ENCODE data around the gene CSMD2.

CSMD2 gene

DNA sequence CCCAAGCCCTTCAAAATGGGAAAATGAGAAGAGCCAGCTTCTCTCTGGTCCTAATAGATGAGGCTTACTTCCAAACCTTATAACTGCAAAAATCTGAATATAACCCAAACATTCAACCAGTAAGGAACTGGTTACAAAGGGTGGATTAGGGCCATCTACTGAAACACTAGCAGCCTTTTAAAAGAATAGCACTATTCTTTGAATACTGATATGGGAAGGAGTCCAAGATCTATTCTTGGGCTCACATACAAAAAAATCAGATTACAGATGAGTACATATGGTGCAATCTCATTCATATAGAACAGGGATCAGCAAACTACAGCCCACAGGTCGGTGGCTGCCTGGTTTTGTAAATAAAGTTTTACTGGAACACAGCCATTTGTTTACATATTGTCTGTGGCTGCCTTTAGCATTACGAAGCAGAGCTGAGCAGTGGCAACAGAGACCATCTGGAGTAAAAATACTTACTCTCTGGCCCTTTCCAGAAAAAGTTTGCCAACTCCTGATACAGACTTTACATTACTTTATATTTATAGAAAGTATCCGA lies 524.8 kb downstream of the CSMD2 start:
- no peak for DNase-seq (ENCODE audit: low read depth in 2 of 2)

GRCh38 chr1:33637846-33638440 lies 527.1 kb downstream of the CSMD2 start:
- DNase-seq (ENCODE audit: low read depth in 2 of 2), result no peak

- DNase-seq (ENCODE audit: low read depth in 2 of 2), result no peak
Observed at GRCh38 chr1:33636209-33636608, 528.8 kb downstream of the CSMD2 start.

DNA sequence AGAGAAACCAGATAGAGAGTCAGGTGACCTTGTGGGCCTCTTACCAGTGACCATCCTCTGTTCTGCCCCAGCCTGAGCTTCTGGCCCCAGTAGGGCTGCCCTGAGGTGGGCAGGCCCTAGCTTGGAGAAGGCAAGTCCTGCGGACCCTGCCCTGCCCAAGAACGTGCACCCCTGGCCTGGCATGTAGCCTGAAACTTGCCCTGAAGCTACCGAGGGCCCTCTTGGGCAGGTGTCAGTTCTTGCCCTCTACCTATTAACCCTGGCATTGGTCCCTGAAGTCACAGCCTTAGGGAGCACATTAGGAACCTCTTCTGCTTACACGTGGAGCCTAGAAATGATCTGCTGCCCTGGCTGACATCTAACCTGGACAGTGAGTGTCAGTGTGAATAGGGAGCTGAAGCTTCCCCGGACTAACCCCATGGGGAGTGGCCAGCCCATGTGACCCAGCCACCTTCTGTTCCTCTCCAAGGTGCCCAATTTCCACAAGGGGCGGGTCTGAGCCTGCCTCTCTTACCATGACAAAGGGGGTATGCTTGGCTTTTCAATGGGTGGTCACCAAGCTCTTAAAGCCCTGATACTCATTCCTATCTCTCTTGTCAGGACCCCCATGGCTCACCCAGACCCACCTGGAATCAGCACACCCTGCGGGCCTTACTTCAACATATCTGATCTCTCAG lies 529.6 kb downstream of the CSMD2 start:
- DNase-seq (ENCODE audit: low read depth in 2 of 2), result no peak

DNA sequence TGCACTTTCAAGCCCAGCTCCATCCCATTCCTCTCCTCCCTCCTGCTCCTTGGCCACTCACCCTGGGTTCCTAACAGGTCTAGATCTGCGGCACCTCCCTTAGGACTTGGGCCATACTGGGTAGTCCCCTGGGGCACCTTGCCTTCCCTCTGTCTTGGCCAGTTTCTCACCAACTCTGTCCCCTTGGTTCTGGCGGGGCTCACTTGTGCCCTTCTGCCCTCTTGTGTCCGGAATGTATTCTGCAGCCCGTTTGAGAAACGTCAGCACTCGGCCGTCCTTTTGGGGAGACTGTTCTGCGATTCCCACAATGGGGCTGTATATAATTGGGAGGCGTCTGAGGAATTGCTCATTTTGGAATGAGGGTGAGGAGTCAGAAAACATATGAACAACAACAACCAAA lies 530.2 kb downstream of the CSMD2 start:
- peak in 1 of 2 donors; percentile 3 for DNase-seq (ENCODE audit: low read depth in 2 of 2)

- no peak for DNase-seq (ENCODE audit: low read depth in 2 of 2)
Observed at GRCh38 chr1:33634143-33634542, 530.9 kb downstream of the CSMD2 start.

DNA sequence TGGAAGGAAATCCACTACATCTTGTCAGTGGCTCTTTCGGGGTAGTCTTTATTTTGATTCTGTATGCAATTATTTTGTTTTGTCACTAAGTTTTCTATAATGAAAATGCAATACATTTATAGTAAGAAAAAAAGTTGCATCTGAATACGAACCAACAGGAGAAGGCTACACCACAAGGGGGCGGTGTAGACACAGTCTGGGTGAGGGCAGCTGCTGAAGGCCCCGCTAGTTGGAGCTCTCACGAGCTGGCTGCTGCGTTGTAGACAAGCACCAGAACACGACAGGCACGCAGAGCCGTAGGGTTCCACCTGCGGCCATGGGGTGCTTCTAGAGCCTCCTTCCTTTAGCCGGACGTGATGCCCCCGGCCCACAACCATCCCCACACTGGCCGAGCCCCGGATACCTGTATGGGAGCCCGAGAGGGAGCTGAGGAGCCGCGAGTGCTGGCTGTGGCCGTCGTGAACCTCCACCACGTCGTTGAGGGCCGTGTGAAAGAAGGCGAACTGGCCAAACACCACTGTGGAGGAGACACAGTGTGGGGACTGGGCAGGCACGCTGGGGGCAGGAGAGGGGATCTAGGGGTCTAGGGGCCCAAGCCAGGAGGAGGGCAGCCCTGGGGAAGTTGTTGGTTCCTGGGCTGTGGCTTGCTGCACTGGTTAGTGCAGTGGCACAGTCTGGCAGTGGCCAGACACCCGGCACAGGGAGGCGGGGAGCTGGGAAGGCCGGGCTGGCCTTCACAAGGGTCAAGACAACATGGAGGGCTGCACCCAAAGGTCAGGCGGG lies 531.8 kb downstream of the CSMD2 start:
- DNase-seq (ENCODE audit: low read depth in 2 of 2), result peak; percentile 76 to 81

DNA sequence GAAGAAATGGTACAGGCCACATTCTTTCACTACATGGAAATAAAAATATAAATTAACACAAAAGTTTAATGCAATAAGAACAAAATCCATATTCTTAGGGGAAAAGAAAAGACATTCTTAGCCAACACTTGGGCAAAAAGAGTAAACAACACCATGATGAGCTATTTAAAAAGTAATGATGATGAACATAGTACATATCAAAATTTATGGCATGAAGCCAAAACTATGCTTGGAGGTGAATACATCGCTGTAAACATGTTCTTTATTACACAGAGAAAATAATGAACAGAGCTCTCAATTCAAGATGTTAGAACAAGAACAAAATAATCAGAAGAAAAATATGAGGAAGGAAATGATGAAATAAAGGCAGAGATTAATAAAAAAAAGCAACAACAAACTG lies 534.3 kb downstream of the CSMD2 start:
- no peak for DNase-seq (ENCODE audit: low read depth in 2 of 2)

- DNase-seq (ENCODE audit: low read depth in 2 of 2), result no peak
Observed at GRCh38 chr1:33626801-33627200, 538.2 kb downstream of the CSMD2 start.

- DNase-seq (ENCODE audit: low read depth in 2 of 2), result no peak
Observed at GRCh38 chr1:33624991-33625870, 539.8 kb downstream of the CSMD2 start.

- no peak for DNase-seq (ENCODE audit: low read depth in 2 of 2)
Observed at GRCh38 chr1:33624261-33624990, 540.6 kb downstream of the CSMD2 start.

DNA sequence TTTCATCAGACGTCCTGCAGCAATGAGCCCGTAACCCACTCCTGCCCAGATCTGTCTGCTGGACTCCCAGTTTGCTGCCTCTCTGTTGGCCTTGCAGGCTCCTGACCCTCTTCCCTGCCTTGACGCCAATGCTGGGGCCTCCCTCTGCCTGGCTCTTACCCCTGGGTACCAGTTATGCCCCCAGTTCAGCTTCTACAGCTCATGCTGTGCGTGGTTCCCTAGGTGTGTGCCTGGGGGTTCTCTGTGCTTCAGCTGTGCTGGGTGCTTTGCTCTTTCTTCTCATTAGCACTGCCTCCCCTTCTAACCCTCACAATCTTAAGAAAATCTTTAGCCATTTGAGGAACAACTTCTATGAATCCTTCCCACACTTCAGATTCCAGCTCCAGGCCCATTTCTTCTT lies 541.2 kb downstream of the CSMD2 start:
- no peak for DNase-seq (ENCODE audit: low read depth in 2 of 2)

DNA sequence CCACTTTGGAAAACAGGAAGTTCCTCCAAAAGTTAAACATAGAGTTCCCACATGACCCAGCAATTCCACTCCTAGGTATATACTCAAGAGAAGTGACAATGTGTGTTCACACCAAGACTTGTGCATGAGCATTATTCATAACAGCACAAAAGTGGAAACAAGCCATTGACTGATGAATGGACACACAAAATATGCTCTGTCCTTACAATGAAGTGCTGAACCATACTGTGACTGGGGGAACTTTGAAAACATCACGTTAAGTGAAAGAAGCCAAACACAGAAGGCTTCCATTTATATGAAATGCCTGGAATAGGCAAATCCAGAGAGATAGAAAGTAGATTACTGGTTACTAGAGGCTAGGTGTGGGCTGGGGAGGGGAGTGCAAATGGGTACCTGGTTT lies 542.3 kb downstream of the CSMD2 start:
- DNase-seq (ENCODE audit: low read depth in 2 of 2), result no peak

GRCh38 chr1:33618636-33619035 lies 546.4 kb downstream of the CSMD2 start:
- no peak for DNase-seq (ENCODE audit: low read depth in 2 of 2)

DNA sequence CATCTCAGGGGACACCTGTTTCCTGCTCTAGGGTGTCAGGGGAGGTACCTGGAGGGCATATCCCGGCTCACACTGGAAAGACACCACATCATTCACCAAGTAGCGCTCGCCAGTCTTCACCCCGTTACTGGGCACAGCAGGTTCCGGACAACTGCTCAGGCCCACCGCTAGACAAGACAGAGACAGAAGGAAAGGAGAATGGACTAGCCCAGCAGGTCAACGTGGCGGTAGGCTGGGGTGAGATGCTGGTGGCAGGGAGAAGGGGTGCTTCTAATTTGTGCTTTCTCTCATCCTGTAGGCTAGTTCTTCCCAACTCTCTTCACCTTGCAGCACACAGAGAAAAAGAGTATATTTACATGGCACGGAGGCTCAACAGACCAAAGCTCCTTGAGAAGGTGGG lies 547.6 kb downstream of the CSMD2 start:
- DNase-seq (ENCODE audit: low read depth in 2 of 2), result no peak

- no peak for DNase-seq (ENCODE audit: low read depth in 2 of 2)
Observed at GRCh38 chr1:33616780-33617179, 548.2 kb downstream of the CSMD2 start.

DNA sequence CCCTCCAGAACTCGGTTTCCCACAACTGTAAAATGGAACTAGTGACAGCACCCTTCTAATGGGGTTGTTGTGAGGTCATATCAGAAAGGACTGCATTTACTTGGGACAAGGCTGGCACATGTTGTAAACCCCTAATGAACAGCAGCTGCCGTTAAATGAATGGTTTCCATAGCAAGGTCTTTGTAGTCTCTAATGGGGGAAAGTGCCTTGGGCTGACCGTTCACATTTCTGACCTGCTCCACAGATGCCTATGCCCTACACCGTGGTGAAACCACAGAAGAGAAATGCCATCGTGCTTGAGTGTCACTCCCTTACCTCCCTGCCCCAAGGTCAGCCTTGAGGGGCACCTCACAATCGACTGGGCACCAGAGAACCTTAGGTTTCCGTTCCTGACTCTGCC lies 549.5 kb downstream of the CSMD2 start:
- no peak for DNase-seq (ENCODE audit: low read depth in 2 of 2)

DNA sequence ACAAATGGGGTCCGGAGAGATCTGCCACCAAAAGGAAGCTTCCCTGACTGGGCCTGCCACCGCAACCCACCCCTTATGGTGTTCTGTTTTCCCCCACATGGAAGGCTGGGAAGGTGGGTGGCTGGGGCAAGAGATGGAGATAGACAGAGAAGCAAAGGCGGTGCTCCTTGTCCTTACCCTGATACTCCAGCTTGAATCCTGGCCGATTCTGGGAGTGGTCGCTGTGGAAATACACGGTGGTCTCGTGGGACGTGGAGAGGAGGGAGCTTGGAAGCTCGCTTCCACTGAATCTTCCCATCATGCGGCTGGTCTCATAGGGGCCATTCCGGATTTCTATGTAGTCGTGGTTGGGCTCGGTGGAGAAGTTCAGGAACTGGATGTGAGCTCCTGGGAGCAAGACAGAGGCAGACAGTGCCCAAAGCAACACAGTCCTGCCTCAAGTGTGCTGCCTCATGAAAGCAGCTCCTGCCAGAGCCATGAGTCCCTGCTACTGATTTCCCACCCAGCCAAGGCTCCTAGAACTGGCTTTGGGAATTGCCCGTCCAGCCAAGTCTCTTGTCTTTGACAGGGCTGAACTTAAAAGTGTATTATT lies 554.1 kb downstream of the CSMD2 start:
- no peak for DNase-seq (ENCODE audit: low read depth in 2 of 2)

GRCh38 chr1:33610391-33610790 lies 554.6 kb downstream of the CSMD2 start:
- no peak for DNase-seq (ENCODE audit: low read depth in 2 of 2)

DNA sequence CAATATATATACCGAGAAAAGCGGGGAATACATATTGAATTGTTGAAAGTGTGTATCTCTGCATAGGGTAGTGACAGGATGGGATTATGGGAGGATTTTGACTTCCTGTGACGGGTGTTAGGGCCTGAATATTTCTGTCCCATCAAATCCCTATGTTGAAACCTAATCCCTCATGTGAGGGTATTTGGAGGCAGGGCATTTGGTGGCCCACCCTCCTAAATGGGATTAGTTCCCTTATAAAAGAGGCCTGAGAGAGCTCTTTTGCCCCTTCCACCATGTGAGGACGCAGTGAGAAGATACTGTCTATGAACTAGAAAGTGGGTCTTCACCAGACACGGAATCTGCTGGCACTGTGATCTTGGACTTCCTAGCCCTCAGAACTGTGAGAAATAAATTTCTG lies 555.3 kb downstream of the CSMD2 start:
- DNase-seq (ENCODE audit: low read depth in 2 of 2), result no peak
